ENCODE results near the gene RAP2C.

Gene RAP2C

DNA sequence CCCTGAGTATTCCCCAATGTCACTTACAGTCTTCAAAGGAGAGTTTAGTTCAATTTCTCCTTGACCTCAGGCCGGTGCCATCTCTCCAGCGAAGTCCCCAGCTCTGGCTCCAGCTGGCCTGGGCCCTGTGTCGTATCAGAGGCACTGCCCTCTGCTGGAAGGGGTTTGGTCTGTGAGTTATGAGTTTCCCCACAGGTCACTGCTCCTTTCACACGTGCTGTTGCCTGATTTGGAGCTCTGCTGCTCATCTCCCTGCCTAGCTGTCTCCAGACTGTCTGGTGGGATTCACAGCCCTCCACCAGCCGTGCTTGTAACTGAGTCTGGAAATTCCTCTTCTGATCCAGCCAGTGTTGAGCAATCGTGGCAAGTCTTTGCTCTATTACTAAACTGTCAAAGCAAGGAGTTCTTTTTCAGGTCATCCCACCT lies at the start of gene RAP2C:
RAP2C (minus strand) TSS at position 105 of the 426 bp plus-strand sequence. CDS start 2,179 bp downstream, outside the sequence.
- DNase-seq: peak; percentile 77

DNA sequence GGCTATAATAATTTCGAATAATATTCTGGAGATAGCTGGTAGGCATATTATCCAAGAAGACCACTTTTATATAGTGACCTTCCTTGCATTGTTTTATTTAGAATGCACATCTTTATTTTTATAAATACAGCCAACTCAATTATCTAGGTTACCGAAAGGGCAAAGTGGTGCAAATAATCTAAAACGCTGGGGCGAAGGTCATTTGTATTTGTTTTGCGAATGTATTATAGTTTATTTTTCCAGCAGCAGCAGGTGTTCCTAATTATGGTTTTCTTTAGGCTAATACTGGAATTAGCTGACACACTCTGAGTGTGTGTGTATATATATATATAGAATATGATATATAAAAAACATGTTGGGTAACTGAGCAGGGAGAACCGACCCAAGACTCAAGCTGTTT lies 48.1 kb upstream of the RAP2C start:
- peak; percentile 17 for DNase-seq

DNA sequence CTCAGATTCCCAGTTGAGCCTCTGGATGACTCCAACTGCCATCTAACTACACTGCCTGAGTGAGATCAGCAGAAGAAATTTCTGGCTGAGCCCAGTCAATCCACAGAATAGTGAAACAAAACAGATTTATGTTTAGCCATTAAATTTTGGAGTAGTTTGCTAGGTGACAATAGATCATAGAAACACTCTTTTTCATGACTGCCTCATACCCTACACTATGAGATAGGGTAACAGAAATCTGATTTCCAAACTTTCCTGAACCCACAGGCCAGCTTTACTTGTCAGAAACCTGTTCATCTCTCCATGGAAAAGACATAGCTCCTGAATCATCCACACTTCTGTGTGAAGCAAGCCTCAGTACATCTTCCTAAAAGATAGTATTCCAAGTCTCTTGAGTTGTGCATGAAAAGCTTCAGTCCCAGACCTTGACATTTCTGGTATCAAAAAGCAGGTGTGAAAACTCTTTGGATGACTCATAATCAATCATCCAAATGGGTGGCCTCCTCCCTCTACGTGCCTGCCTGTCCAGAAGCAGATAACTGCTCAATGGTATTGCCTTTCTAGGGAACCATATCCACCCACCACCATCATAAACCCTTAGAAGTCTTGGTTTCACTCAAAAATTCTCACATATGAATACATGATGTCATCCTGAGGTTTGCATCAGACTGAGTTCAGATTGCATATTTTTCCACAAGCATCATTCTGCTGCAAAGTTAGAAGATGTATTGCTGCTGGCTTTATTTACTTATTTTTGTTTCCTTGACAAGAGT lies 47.5 kb upstream of the RAP2C start:
- no peak for DNase-seq

- no peak for DNase-seq
Measured at GRCh38 chrX:132263127-132263526, 43.9 kb upstream of the RAP2C start.

GRCh38 chrX:132258509-132258908 lies 39.3 kb upstream of the RAP2C start:
- no peak for DNase-seq

DNA sequence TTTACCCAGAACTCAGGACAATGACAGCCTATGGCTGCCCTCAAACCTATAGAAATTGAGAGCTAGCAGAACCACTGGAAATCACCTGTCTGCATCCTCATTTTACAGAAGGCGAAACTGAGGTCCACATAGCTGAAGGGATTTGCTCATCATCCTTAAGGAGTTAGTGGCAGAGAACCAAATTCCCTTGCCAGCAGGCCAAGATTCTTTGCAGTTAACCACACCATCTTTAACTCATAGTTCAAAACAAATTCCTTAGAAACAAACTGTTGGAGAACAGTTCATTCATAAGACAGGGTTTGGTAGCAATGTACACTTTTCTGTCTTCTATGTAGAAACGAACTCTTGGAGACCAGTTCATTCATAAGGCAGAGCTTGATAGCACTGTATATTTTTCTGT lies 37.9 kb upstream of the RAP2C start:
- DNase-seq: no peak

- DNase-seq: no peak
Measured at GRCh38 chrX:132236121-132236520, 16.9 kb upstream of the RAP2C start.

GRCh38 chrX:132235488-132235887 lies 16.2 kb upstream of the RAP2C start:
- DNase-seq: no peak

DNA sequence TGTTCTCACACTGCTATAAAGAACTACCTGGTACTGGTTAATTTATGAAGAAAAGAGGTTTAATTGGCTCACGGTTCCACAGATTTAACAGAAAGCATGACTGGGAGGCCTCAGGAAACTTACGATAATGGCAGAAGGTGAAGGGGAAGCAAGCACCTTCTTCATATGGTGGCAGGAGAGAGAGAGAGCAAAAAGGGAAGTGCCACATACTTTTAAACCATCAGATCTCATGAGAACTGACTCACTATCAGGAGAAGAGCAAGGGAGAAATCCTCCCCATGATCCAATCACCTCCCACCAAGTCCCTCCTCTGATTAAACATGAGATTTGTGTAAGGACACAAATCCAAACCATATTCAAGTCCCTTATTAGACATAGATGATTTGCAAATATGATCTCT lies 12.3 kb upstream of the RAP2C start:
- DNase-seq: no peak

DNA sequence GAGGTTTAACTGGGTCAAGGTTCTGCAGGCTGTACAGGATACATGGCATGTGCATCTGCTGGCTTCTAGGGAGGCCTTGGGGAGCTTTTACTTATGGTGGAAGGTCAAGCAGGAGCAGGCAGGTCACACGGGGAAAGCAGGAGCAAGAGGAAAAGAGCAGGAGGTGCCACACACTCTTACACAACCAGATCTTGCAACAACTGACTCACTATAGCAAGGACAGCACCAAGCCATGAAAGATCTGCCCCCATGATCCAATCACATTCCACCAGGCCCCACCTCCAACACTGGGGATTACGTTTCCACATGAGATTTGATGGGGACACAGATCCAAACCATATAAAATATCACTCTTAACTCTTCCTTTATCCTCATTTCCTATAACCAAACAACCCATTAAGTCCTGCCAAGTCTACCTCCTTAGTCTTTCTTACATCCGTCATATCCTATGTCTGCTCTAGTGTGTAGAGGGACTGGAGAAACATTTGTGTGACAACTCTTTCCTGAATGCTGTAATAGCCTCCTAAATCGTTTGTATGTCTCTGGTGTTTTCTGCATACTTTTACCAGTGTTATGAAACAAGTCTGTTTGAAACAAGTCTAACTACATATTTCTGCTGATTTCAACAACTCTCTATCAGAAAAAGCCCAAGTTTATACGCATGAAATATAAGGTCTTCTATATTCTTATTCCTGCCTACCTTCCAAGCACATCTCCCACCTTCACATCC lies 8.3 kb upstream of the RAP2C start:
- DNase-seq: no peak

GRCh38 chrX:132226169-132226568 lies 6.9 kb upstream of the RAP2C start:
- no peak for DNase-seq

DNA sequence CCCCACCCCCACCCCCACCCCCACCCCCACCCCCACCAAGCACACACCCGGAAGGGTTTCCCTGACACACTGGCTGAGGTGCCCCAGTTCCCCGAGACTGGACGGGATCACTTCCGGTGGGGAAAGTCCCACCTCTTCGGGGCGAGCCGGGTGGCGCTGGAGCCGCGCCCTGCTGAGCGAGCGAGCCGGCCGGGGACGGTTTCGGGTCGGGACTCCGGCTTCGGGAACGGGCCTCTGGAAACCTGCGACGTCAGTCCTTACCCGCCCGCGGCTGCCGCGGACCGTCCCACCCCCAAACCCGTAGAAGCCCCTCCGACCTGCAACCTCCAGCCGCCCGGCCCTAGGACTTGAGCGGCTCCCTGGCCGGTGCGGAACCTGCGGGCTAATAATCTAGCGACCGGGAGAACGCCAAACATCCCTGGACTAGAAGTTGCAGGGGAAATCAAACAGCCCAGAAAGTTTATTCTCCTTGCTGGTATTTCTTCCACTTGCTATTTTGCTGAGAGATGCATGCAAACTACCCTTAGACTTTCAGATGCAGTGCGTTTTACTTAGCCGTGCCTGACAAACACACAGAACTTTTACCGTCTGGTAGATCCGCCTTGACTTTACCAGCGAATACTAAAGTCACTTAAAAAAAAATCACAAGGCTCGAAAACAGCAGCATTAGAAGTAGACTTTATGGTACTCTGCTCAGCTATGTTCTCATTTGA lies 991 bp downstream of the RAP2C start:
- DNase-seq: peak; percentile 91

GRCh38 chrX:132217203-132218073 lies 1.8 kb downstream of the RAP2C start:
- peak; percentile 93 for DNase-seq

DNA sequence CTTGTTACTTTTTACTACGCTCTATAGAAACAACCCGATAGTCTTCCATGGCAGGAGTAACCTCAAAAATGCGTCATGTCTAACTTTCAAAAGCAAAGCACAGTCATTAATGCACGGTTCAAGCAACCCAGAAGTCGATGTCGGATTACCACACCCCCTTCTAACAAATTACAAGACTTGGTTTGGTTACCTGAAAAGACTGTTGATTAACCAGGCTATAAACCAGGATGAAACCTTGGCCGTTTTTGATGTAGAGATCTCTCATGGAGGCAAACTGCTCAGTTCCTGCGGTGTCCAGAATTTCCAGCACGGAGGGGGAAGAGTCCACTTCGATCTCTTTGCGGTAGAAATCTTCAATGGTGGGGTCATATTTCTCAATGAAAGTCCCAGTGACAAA lies 2.4 kb downstream of the RAP2C start:
- no peak for DNase-seq

DNA sequence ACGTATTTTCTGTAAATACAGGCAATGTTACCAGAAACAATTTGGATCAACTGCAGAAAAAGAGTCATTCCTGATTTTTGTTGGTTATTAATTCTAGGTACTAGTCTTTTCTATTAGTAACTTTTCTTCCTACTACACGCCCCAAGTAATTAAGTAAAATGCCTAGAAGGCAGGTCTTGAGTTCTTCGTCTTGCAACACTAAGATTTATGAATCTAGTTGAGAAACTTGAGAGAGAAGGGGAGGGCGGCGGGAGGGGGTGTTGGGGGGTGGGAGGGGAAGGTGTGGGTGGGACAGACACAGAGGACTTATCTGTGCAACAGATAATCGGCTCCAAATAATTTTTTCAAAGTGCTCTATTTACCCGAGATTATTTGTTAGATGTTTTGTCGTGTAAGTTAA lies 3.0 kb downstream of the RAP2C start:
- no peak for DNase-seq

- DNase-seq: no peak
Measured at GRCh38 chrX:132214518-132214917, 4.7 kb downstream of the RAP2C start.

GRCh38 chrX:132209527-132209926 lies 9.7 kb downstream of the RAP2C start:
- DNase-seq: no peak

DNA sequence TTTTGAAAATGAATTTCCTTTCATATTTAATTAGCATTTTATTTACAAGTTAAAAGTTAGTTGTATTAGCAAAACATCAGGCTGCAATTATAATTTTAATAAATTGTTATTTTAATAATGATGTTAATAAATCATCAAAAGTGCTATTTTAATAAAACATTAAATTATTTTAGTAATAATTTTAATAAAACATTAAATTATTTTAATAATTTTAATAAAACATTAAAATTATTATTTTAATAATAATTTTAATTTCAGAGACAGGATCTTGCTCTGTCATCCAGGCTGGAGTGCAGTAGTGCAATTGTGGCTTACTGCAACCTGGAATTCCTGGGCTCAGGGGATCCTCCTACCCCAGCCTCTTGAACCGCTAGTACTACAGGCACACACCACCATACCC lies 10.8 kb downstream of the RAP2C start:
- DNase-seq: no peak

DNA sequence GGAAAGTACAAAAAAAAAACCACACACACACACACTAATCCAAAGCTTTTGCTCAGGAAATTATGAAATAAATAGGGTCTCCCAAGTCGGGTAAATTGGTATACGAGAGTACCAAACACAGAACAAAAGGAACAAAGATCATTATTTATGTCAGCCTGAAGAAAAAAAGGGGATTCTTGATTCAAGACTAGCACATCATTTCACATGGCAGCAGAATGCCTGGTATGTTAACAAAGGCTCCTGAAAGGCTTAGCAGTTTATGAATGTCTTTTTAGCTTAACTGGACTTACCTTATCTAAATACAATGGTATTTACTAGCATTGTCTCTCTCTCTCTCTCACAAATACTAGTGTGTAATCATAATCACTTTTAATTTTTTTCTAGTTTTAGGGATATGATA lies 11.3 kb downstream of the RAP2C start:
- no peak for DNase-seq

DNA sequence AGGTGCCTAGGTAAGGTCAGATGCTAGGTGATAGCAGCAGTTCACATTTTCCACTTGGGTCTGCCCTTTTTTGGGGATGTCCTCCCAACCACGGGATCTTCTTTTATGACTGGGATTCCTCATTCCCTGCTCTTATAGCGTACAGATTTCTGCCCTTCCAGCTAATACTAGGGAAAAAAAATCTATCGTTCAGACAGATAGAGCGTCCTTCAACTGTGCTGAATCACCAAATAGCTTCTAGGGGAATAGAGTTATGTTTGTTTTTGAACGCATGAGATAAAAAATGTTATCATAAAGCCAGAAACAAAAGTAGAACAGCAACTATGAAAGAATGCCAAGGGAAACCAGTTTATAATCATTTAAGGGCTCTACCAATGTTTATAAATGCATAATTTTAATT lies 13.0 kb downstream of the RAP2C start:
- no peak for DNase-seq

DNA sequence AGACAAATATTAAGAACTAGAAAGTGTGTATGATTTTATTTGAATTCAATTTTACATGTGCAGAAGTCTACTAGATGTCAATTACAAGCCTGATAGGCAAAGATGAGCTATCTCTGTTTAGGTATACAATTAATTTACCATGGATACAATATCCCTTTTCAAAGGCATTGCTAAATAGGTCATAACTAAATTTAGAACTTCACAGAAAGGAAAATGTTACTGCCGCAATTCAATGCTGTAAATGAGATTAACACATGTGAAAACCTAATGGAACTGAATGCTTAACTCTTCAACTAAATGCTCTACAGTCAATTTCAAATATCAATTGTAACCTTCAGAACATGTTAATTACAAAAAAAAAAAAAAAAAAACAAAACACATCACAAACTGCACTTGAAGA lies 14.6 kb downstream of the RAP2C start:
- no peak for DNase-seq

GRCh38 chrX:132200976-132201375 lies 18.3 kb downstream of the RAP2C start:
- no peak for DNase-seq

- no peak for DNase-seq
Measured at GRCh38 chrX:132199941-132200340, 19.3 kb downstream of the RAP2C start.

Measured in NCI-H69 (cell line).